GM18526 (cell line): Measurements from ENCODE around the gene MVK.

Experiments
- POLR2A ChIP-seq: IDR thresholded peaks from 3 replicates; pipeline ENCODE4 v1.6.1; 2011; ENCODE audit not compliant: insufficient read length; ENCODE audit errors: extremely low read depth

Gene MVK

GRCh38 chr12:109615556-109616229 lies 42.1 kb downstream of the MVK start:
- no peak for TF ChIP-seq POLR2A

DNA sequence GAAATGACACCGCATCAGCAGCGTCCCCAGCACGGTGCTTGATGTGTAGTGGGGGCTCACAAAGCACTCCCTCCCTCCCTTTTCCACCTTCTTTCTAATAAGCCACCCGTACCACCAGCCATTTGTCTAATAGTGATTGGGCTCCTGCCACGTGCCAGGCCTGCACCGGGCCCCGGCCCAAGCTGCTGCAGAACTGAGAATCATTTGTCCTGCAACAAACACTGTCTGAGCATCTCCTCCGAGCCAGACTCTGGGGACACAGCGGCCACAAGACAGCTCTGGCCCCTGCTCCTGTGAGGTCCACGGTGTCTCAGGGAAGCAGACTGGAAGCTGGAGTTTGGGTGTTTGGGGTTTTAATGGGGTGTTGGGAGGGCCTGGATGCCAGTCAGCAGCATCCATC lies 43.9 kb downstream of the MVK start:
- TF ChIP-seq POLR2A: no peak

DNA sequence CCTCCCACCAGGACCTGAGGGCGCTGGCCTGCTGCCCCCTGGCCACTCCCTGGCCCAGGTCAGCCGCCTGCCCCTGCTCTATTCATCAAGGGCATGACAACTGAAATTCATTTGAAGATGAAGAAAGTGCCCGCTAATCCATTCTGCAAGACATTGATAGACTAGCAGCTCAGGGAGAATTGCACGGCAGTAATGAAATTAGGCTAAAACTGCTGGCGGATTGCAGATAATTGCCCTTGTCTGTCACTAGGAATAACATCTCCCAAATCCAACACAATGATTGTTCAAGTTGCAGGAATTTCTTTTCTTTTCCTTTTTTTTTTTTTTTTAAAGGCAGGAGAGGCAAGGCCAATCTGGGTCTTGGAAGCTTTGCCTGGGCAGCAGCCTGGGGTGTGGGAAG lies 44.5 kb downstream of the MVK start:
- no peak for TF ChIP-seq POLR2A

GRCh38 chr12:109619002-109619604 lies 45.5 kb downstream of the MVK start:
- TF ChIP-seq POLR2A: no peak

GRCh38 chr12:109621211-109621694 lies 47.7 kb downstream of the MVK start:
- no peak for TF ChIP-seq POLR2A

DNA sequence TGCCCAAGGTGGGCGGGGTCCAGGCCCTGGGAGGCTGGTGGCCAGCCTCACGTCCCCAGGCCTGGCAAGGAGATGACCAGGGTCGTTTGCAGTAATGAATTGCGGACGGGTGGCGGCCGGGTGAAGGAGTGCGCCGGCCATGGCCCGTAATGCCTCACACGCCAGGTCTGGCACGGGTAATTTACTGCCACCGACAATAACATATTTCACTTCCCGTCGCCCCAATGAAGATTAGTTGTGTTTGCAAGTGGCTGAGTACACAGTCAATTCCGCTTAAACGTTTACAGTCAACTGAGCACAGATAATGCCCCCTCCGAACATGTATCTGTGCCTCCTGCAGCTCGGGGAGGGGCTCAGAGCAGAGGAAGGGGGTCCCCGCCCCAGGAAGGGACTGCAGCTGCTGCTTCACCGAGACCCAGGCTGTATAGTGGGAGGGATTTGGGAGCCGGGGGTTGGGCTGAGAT lies 48.3 kb downstream of the MVK start:
- TF ChIP-seq POLR2A: no peak

DNA sequence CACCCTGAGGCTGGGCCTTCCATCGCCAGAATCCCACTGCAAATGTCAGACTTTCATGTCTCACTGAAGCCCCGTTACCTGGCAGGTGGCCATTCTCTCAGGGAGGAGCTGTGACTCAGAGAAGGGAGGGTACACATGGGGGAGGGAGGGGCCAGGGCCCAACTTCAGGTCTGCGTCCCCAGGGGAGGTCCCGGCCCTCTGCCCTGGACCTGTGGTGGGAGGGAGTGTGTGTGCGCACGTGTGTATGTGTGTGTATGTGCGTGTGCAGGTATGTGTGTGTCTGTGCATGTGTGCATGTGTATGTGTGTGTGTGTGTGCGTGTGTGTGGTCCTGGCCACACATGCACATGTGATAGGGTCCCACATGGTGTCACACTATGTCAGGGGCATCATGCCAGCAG lies 50.9 kb downstream of the MVK start:
- no peak for TF ChIP-seq POLR2A

DNA sequence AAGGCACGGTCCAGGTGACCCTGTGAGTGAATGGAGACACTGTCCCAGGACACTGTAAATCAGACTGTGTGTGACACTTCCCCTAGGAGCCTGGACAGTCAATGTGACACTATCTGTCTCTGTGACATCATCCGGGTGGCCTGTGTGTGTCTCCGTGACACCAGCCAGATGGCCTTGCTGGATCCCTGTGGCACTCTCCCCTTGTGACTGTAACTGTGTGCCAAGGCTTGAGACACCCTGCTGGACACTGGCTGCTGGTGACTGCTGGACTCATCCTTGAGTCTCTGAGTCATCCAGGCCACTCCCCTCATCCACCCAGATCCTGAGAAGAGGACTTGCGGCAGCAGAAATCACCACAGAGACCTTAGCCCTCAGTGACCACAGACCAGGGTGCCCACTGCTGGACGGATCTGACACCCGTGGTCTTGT lies 51.6 kb downstream of the MVK start:
- no peak for TF ChIP-seq POLR2A

DNA sequence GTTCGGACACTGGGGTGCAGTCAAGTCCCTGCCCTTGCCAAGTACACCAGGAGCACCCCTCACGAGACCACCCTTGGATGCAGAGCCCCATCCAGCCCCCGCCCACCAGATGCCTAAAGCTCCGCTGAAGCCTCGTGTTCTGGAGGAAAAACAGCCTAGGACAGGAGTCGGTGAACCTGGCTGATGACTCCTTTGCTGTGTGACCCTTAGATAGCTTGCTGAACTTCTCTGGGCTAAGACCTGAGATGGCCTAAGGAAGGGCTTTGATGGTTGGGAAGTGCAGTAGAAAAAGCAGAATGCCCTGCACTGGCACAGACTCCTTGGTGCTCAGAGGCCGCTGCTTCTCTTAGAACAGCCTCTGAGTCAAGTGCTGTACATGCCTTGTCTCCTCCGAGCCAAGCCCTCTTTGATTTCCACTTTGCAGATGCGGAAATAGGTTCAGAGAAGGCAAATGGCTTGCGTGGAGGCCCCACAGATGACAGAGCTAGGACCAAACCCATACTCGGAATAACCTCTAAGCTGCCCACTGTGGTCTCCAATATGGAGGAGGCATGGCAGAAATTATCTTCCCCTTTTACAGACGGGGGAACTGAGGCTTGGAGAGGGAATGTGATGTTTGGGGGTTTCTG lies 52.3 kb downstream of the MVK start:
- TF ChIP-seq POLR2A: no peak

DNA sequence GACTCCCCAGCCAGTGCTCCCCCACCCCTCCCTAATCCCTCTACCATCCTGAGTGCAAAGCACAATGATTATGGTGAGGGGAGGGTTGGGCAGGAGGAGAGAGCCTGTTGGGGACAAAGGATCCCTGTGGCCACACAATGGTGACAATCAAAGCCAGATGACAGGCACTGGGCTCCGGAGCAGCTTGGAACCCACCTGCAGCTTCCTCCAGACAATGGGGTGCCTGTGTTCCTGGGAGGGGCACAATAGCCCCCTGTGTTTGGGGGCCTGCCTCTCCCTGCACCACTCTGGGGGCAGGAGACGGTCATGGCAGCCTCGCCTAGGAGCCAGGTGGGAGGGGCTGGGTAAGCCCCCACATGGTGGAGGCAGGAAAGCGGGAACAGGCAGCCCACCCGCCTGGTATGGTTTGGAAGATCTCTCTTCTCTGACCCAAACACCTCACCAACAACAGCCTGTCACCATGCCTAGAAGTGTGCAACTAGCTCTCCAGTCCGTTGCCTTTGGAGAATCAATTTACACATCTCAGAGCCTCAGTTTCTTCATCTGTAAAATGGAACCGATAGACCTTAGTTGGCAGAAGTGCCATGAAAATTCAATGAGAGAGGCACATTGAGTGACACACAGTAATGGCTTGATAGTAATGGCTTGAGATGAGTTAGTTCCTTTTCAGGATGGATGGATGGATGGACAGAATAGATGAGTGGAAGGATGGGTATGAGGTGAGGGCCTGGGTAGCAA lies 53.0 kb downstream of the MVK start:
- TF ChIP-seq POLR2A: no peak

GRCh38 chr12:109627633-109628032 lies 54.0 kb downstream of the MVK start:
- no peak for TF ChIP-seq POLR2A

DNA sequence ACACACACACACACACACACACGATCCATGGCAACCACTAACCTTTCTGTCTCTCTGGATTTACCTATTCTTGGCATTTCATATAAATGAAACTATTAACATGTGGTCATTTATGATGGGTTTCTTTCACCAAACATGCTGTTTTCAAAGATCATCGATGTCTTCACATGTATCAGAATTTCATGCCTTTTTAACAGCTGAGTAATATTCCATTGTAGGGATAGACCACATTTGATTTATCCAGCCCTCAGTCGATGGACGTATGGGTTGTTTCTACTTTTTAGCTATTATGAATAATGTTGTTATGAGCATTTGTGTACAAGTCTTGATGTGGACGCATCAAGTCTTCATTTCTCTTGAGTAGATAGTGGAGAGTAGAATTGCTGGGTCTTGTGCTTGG lies 56.5 kb downstream of the MVK start:
- TF ChIP-seq POLR2A: no peak

DNA sequence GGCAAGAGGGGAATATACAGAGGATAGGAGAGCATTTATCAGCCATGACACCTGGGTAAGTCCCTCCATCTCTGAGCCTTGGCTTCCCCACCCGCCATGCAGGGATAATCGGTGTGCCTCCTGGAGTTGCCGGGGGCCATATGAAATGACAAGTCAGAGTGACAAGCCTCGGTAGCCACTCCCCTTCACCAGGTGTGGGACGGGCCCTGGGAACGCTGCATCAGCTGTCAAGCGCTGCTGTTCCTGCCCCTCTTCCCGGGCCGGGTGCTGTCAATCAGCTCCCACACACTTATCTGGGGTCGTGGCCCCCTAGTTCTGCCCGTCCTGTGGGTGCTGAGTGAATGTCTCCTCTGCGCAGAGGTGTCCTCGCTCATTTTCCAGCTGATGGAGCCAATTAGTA lies 57.2 kb downstream of the MVK start:
- TF ChIP-seq POLR2A: no peak

DNA sequence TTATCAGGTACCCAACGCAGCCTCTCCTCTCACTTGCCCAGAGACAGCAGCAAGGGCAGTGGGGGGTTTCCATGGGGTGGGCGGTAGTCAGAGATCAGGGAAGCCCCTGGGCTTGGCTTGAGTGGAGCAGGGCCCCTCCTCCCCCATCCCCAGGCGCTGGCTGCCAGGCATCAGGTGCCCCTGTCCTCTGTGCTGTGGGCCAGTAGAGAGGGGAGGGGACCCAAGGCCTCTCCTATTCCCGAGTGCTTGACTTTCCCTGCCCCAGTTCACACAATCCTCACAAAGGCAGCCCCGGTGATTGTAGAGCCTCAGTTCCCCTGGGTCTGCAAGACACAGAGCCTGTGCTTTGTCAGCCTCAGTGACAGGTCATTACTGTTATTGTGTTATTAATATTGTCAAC lies 57.7 kb downstream of the MVK start:
- no peak for TF ChIP-seq POLR2A

DNA sequence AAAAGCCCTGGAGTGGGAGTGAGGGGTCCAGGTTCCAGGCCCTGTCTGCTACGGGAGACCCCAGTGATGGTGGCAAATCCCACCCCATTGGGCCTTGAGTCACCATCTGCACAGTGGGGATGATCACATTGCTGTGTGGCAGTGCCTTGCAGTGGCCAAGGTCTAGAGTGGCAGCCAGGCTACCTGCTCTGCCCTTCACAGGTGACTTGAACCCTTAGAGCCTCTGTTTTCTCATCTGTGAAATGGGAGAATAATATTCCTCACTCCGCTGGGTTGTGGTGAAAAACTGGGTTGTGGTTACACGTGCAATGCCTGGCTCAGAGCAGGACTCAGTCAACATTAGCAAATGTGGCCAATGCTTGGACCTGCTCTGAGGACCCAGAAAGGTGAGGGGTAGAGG lies 58.2 kb downstream of the MVK start:
- TF ChIP-seq POLR2A: no peak

- TF ChIP-seq POLR2A: no peak
Observed at GRCh38 chr12:109632342-109632741, 58.7 kb downstream of the MVK start.
